ENCODE results near the gene TNNC1. TPM values are rescaled to one million over a fixed set of nuclear protein-coding genes. Genes with fewer than 3 reads are reported as not detected.

Gene TNNC1
- total and polyA plus RNA-seq, 10 of the 15 experiments (the other 5 are each of a cell fraction or from before 2014, with no cell fraction given): 0.13 to 1.3 (median 0.53) TPM; not detected in 2

GRCh38 chr3:52471371-52472238, 17.8 kb upstream of the TNNC1 start (continued):
- TF ChIP-seq TCF7 (IDR thresholded peaks at IDR 0.05; ENCODE audit: borderline replicate concordance) (no peak), HSF1 (IDR thresholded peaks at IDR 0.05; ENCODE audit: low read depth, low read length) (no peak), RAD51 (IDR thresholded peaks at IDR 0.05) (no peak), RFX5 (IDR thresholded peaks at IDR 0.05; ENCODE audit: low read depth, low read length) (no peak), NR2C2 (IDR thresholded peaks at IDR 0.05; ENCODE audit: borderline replicate concordance, control insufficient read depth, insufficient read length, low read depth) (no peak), MTA3 (IDR thresholded peaks at IDR 0.05; ENCODE audit: borderline replicate concordance, low read length) (no peak), CREM (IDR thresholded peaks at IDR 0.05; ENCODE audit: low read depth) (no peak), CTCF (IDR thresholded peaks at IDR 0.05 in 2 of 3, conservative IDR thresholded peaks at IDR 0.05 in 1 of 3; ENCODE audit: control insufficient read depth in 2 of 3, extremely low read depth in 1 of 3, insufficient read depth in 1 of 3, low read depth in 3 of 3, low read length in 3 of 3) (peak; percentile 68 to 76 (median 72)), NBN (IDR thresholded peaks at IDR 0.05) (no peak), TAF1 (IDR thresholded peaks at IDR 0.05; ENCODE audit: borderline replicate concordance, low read depth, low read length) (no peak), FOXM1 (IDR thresholded peaks at IDR 0.05; ENCODE audit: low read depth, low read length) (no peak), SREBF1 (IDR thresholded peaks at IDR 0.05; ENCODE audit: low read length) (no peak), IKZF2 (IDR thresholded peaks at IDR 0.05) (no peak), ZNF207 (IDR thresholded peaks at IDR 0.05; ENCODE audit: borderline replicate concordance) (no peak), SMC3 (IDR thresholded peaks at IDR 0.05; ENCODE audit: borderline replicate concordance, low read length) (peak; percentile 56; the same call in 1 of the 2 replicates), PAX5 (IDR thresholded peaks at IDR 0.05; ENCODE audit: borderline replicate concordance, low read depth, low read length) (no peak), BMI1 (IDR thresholded peaks at IDR 0.05; ENCODE audit: borderline replicate concordance) (no peak), PRDM15 (CRISPR knock-in tag; IDR thresholded peaks at IDR 0.05) (no peak), CEBPB (IDR thresholded peaks at IDR 0.05; ENCODE audit: borderline replicate concordance in 1 of 2, low read depth in 2 of 2, low read length in 2 of 2) (no peak), USF2 (IDR thresholded peaks at IDR 0.05; ENCODE audit: borderline replicate concordance, low read depth, low read length) (no peak), STAT3 (IDR thresholded peaks at IDR 0.05; ENCODE audit: low read depth, low read length) (no peak)
